ENCODE measurements around the gene UBE3B.

GRCh38 chr12:109538191-109538863 lies 60.9 kb downstream of the UBE3B start:
- TF ChIP-seq, protein P1, sequence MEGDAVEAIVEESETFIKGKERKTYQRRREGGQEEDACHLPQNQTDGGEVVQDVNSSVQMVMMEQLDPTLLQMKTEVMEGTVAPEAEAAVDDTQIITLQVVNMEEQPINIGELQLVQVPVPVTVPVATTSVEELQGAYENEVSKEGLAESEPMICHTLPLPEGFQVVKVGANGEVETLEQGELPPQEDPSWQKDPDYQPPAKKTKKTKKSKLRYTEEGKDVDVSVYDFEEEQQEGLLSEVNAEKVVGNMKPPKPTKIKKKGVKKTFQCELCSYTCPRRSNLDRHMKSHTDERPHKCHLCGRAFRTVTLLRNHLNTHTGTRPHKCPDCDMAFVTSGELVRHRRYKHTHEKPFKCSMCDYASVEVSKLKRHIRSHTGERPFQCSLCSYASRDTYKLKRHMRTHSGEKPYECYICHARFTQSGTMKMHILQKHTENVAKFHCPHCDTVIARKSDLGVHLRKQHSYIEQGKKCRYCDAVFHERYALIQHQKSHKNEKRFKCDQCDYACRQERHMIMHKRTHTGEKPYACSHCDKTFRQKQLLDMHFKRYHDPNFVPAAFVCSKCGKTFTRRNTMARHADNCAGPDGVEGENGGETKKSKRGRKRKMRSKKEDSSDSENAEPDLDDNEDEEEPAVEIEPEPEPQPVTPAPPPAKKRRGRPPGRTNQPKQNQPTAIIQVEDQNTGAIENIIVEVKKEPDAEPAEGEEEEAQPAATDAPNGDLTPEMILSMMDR (IDR thresholded peaks at IDR 0.05), result no peak
- no peak for TF ChIP-seq POLR2AphosphoS5 (IDR thresholded peaks at IDR 0.05)

Data from prostate gland (tissue), 2 donors.